ENCODE data around the gene CHERP. TPM values are rescaled to one million over a fixed set of nuclear protein-coding genes. Genes with fewer than 3 reads are reported as not detected.

The CHERP gene
- total RNA-seq, 2 experiments from 2014 or later = 15.6 to 87.2 TPM

DNA sequence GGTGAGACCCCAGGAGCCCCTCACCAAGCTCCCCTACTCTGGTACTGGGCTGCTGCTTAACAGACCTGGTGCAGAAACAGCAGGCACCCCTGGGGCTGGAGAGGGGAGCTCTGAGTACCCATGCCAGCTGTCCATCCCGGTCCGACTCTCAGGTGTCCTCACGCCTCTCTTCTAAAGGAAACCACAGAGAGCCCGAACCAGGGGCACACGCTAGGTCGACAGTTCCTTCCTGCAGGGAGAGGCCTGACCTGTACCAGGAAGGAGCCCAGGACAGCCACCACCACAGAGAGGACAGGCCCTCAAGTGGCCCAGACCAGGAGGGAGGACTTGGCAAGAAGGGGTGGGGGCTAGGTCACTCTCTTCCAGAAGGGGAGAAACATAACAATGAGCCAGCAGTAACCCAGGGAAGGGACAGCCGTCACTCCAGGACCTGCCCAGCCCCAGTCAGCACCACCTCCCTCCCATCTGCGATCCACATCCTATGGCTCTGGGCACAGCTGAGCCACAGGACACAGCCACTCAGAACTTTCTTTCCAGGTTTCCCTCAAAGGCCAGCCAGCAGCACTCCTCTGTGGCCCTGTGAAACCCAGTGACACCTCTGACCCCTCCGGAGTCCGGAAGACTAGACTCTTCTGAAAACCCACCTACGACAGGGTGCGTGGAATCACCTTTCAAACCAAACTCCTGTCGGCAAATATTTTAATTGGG, 43.0 kb upstream of the CHERP start:
- peak; percentile 22 for DNase-seq (ENCODE audit: low spot score)
- Histone ChIP-seq H3K4me2 (ENCODE audit: low read length) (peak overlapping the region; percentile 97), H3K9me2 (ENCODE audit: insufficient read depth, low read length) (no peaks in the 10 kb centered on the region), H3K4me1 (ENCODE audit: insufficient read depth, low read length, poor library complexity, severe bottlenecking) (peaks cover 90% of the 10 kb centered on the region), H3K27ac (ENCODE audit: low read depth, low read length, poor library complexity, severe bottlenecking) (peak overlapping the region; percentile 97), H3K4me3 (ENCODE audit: low read depth, low read length, poor library complexity, severe bottlenecking) (peak overlapping the region; percentile 73), H3K9me3 (ENCODE audit: low read length) (no peaks in the 10 kb centered on the region), H4K20me1 (ENCODE audit: insufficient read depth, low read length) (0 out of 2 replicates have a peak, but pooled peaks cover 5% of the 10 kb centered on the region), H3K36me3 (ENCODE audit: insufficient read depth, low read length) (peaks cover 20% of the 10 kb centered on the region; the same call in 1 of the 2 replicates), H2AFZ (ENCODE audit: low read length) (no peak overlapping the region), H3K79me2 (ENCODE audit: insufficient read depth, low read depth, low read length) (peaks cover 91% of the 10 kb centered on the region)
- CTCF ChIA-PET (ENCODE audit: unreplicated experiment) = no interaction called here
- POLR2A ChIA-PET = interaction anchor here (0.6 to 1.3 kb wide), 9 partner anchors 14 to 75 kb away, joined by 3 to 7 read pairs (median 3); partner anchors contain the start of gene SMIM7
- TF ChIP-seq EZH2phosphoT487 (IDR thresholded peaks at IDR 0.05; ENCODE audit: borderline replicate concordance, low read depth, low read length) (no peak), CTCF (conservative IDR thresholded peaks at IDR 0.05; ENCODE audit: low read length) (no peak)
- BruUV-seq (replicated peaks) = no TSS peak
- intact Hi-C loops (cut with micrococcal nuclease; ENCODE audit: unreplicated experiment) = loop anchor here (5.0 kb wide), 3 partner anchors 43 to 508 kb away; partner anchors contain the start of genes CHERP and TPM4

GRCh38 chr19:16584248-16585093, 42.2 kb upstream of the CHERP start:
- peaks cover 91% of the 10 kb centered on the region for H3K79me2 ChIP-seq (ENCODE audit: insufficient read depth, low read depth, low read length)
- peak; percentile 94 for DNase-seq (ENCODE audit: low spot score)
- no peak overlapping the region for H2AFZ ChIP-seq (ENCODE audit: low read length)
- H3K36me3 ChIP-seq (ENCODE audit: insufficient read depth, low read length) = peaks cover 26% of the 10 kb centered on the region; the same call in 1 of the 2 replicates
- TF ChIP-seq CTCF (conservative IDR thresholded peaks at IDR 0.05; ENCODE audit: low read length) (no peak), EZH2phosphoT487 (IDR thresholded peaks at IDR 0.05; ENCODE audit: borderline replicate concordance, low read depth, low read length) (no peak)
- CTCF ChIA-PET (ENCODE audit: unreplicated experiment) = no interaction called here
- H3K9me2 ChIP-seq (ENCODE audit: insufficient read depth, low read length) = no peaks in the 10 kb centered on the region
- H3K4me1 ChIP-seq (ENCODE audit: insufficient read depth, low read length, poor library complexity, severe bottlenecking) = peaks cover 82% of the 10 kb centered on the region
- H3K9me3 ChIP-seq (ENCODE audit: low read length) = no peaks in the 10 kb centered on the region
- H3K4me3 ChIP-seq (ENCODE audit: low read depth, low read length, poor library complexity, severe bottlenecking) = peak overlapping the region; percentile 73
- H3K4me2 ChIP-seq (ENCODE audit: low read length) = peak overlapping the region; percentile 97
- TSS peak; percentile 77 for BruUV-seq (replicated peaks)
- H3K27ac ChIP-seq (ENCODE audit: low read depth, low read length, poor library complexity, severe bottlenecking) = peak overlapping the region; percentile 97
- intact Hi-C loops (cut with micrococcal nuclease; ENCODE audit: unreplicated experiment) = loop anchor here (5.0 kb wide), 3 partner anchors 42 to 507 kb away; partner anchors contain the start of genes CHERP and TPM4
- POLR2A ChIA-PET = interaction anchor here (0.6 to 1.3 kb wide), 11 partner anchors 13 to 490 kb away, joined by 3 to 7 read pairs (median 3); partner anchors contain the start of gene FAM32A
- peaks cover 10% of the 10 kb centered on the region; the same call in 1 of the 2 replicates for H4K20me1 ChIP-seq (ENCODE audit: insufficient read depth, low read length)
